Tibial nerve (tissue), 3 donors: ENCODE results near the gene ACAT2.

Experiments
- POLR2A ChIP-seq, 2 donors: fragments of 450-650 bp; IDR thresholded peaks; one replicate each; pipeline ENCODE4 v1.6.1; 2017; ENCODE audit warnings: antibody characterized with exemption in 2 of 2, mild to moderate bottlenecking in 2 of 2, moderate library complexity in 2 of 2
- TF ChIP-seq, protein P1 (sequence below), 5 experiments: fragments of 200-600 bp in 3 of 5; fragments of 450-650 bp in 2 of 5; sonication (generic) in 3 of 5; IDR thresholded peaks; one replicate each; pipeline ENCODE4 v1.5.1; 2016 to 2019; ENCODE audit warnings: antibody characterized with exemption in 5 of 5, mild to moderate bottlenecking in 3 of 5, moderate library complexity in 2 of 5

DNA sequence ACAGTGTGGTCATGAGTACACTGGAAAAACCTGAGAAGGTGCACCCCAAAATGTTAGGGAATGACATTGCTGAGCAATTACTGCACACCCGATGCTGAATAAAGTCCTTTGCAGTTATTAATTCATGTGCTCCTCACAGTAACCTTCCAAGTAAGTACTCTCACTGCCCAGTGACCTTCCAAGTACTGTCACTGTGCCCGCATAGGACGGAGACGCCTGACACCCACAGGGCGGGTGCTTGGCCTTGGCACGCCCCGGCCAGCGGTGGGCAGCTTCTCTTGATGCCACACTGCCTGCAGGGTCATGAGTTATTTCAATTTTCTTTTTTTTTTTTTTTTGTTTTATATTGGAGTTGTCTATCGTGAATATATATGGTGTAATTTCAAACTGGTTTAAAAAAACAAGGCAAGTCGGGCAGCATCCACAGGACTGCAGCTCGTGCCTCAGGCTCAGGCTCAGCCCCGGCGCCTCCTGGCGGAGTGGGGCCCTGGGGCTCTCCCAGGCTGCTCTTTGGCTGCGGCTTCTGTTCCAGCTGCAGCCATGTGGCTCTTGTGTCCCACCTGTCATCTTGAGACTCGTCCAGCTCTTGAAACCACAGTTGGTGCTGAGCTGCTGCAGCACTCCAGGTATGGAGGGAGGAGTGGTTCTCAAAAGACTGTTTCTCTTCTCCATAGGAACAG lies 65.3 kb downstream of the ACAT2 start:
- TF ChIP-seq POLR2A (IDR thresholded peaks at IDR 0.05), result no peak
- TF ChIP-seq, protein P1, sequence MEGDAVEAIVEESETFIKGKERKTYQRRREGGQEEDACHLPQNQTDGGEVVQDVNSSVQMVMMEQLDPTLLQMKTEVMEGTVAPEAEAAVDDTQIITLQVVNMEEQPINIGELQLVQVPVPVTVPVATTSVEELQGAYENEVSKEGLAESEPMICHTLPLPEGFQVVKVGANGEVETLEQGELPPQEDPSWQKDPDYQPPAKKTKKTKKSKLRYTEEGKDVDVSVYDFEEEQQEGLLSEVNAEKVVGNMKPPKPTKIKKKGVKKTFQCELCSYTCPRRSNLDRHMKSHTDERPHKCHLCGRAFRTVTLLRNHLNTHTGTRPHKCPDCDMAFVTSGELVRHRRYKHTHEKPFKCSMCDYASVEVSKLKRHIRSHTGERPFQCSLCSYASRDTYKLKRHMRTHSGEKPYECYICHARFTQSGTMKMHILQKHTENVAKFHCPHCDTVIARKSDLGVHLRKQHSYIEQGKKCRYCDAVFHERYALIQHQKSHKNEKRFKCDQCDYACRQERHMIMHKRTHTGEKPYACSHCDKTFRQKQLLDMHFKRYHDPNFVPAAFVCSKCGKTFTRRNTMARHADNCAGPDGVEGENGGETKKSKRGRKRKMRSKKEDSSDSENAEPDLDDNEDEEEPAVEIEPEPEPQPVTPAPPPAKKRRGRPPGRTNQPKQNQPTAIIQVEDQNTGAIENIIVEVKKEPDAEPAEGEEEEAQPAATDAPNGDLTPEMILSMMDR (IDR thresholded peaks at IDR 0.05), result no peak
